ENCODE data around the gene MACROD2. TPM values are rescaled to one million over a fixed set of nuclear protein-coding genes. Genes with fewer than 3 reads are reported as not detected.

MACROD2 gene
- total and polyA plus RNA-seq, 4 donors = 0.66 to 10.5 (median 3.3) TPM

GRCh38 chr20:15834857-15835256 is 1839.5 kb downstream of the MACROD2 start:
- WGBS = 93% methylated on average over 3 of the region's 3 CpGs
- H3K27ac ChIP-seq (ENCODE audit: low read depth in 1 of 2, low read length in 2 of 2) = no peak overlapping the region
- H3K9ac ChIP-seq (ENCODE audit: low read depth in 1 of 2, low read length in 2 of 2) = no peak overlapping the region
- H3K36me3 ChIP-seq (ENCODE audit: control insufficient read depth in 4 of 4, insufficient read depth in 3 of 4, low read depth in 1 of 4, low read length in 3 of 4) = no peaks in the 10 kb centered on the region
- no peak for DNase-seq (ENCODE audit: low spot score)
- no peaks in the 10 kb centered on the region for H3K9me3 ChIP-seq (ENCODE audit: control insufficient read depth in 4 of 4, low read length in 3 of 4)
- TF ChIP-seq NR2F2 (IDR thresholded peaks at IDR 0.05) (no peak), TAF1 (conservative IDR thresholded peaks at IDR 0.05) (no peak), YY1 (IDR thresholded peaks at IDR 0.05) (no peak), HNF4G (IDR thresholded peaks at IDR 0.05) (no peak), JUND (IDR thresholded peaks at IDR 0.05) (no peak), GABPA (IDR thresholded peaks at IDR 0.05 in 1 of 2, conservative IDR thresholded peaks at IDR 0.05 in 1 of 2) (no peak), ZBTB33 (IDR thresholded peaks at IDR 0.05) (no peak), SP1 (IDR thresholded peaks at IDR 0.05) (no peak), HNF4A (conservative IDR thresholded peaks at IDR 0.05) (no peak), RXRA (IDR thresholded peaks at IDR 0.05) (no peak), EGR1 (IDR thresholded peaks at IDR 0.05; ENCODE audit: low read depth in 2 of 2) (no peak), RAD21 (IDR thresholded peaks at IDR 0.05) (no peak), FOXA1 (IDR thresholded peaks at IDR 0.05) (no peak)
- TF ChIP-seq, protein P1, sequence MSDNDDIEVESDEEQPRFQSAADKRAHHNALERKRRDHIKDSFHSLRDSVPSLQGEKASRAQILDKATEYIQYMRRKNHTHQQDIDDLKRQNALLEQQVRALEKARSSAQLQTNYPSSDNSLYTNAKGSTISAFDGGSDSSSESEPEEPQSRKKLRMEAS (IDR thresholded peaks at IDR 0.05) = no peak
- TF ChIP-seq, protein P2, sequence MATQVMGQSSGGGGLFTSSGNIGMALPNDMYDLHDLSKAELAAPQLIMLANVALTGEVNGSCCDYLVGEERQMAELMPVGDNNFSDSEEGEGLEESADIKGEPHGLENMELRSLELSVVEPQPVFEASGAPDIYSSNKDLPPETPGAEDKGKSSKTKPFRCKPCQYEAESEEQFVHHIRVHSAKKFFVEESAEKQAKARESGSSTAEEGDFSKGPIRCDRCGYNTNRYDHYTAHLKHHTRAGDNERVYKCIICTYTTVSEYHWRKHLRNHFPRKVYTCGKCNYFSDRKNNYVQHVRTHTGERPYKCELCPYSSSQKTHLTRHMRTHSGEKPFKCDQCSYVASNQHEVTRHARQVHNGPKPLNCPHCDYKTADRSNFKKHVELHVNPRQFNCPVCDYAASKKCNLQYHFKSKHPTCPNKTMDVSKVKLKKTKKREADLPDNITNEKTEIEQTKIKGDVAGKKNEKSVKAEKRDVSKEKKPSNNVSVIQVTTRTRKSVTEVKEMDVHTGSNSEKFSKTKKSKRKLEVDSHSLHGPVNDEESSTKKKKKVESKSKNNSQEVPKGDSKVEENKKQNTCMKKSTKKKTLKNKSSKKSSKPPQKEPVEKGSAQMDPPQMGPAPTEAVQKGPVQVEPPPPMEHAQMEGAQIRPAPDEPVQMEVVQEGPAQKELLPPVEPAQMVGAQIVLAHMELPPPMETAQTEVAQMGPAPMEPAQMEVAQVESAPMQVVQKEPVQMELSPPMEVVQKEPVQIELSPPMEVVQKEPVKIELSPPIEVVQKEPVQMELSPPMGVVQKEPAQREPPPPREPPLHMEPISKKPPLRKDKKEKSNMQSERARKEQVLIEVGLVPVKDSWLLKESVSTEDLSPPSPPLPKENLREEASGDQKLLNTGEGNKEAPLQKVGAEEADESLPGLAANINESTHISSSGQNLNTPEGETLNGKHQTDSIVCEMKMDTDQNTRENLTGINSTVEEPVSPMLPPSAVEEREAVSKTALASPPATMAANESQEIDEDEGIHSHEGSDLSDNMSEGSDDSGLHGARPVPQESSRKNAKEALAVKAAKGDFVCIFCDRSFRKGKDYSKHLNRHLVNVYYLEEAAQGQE (IDR thresholded peaks at IDR 0.05) = no peak
- H3K4me1 ChIP-seq (ENCODE audit: control insufficient read depth in 4 of 4, insufficient read depth in 4 of 4, low read length in 3 of 4) = no peaks in the 10 kb centered on the region
- no peaks in the 10 kb centered on the region for H3K27me3 ChIP-seq (ENCODE audit: control insufficient read depth in 4 of 4, insufficient read depth in 4 of 4, low read length in 3 of 4)
- H3K4me3 ChIP-seq (ENCODE audit: low read depth in 1 of 3, low read length in 3 of 3) = no peak overlapping the region

DNA sequence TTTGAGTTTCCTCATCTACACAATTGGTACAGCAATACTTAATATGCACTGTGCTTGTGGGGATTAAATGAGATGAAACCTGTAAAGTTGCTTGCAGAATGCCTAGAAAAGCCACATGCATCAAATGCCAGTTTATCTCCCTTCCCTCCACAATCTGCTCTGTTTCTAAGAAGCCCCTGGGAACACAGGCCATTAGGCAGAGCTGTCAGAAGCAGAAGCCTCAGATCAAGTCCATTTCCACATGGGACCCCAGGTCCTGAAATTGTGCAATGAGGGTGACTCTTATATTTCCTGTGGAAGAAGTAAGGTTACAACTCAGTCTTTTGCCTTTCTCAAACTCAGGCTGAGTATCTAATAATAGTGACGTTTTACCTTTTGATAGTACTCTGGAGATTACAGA is 1840.5 kb downstream of the MACROD2 start:
- no peaks in the 10 kb centered on the region for H3K36me3 ChIP-seq (ENCODE audit: control insufficient read depth in 4 of 4, insufficient read depth in 3 of 4, low read depth in 1 of 4, low read length in 3 of 4)
- no peak for DNase-seq (ENCODE audit: low spot score)
- H3K4me3 ChIP-seq (ENCODE audit: low read depth in 1 of 3, low read length in 3 of 3) = no peak overlapping the region
- no peaks in the 10 kb centered on the region for H3K9me3 ChIP-seq (ENCODE audit: control insufficient read depth in 4 of 4, low read length in 3 of 4)
- no peak overlapping the region for H3K27ac ChIP-seq (ENCODE audit: low read depth in 1 of 2, low read length in 2 of 2)
- H3K27me3 ChIP-seq (ENCODE audit: control insufficient read depth in 4 of 4, insufficient read depth in 4 of 4, low read length in 3 of 4) = no peaks in the 10 kb centered on the region
- no peaks in the 10 kb centered on the region for H3K4me1 ChIP-seq (ENCODE audit: control insufficient read depth in 4 of 4, insufficient read depth in 4 of 4, low read length in 3 of 4)
- H3K9ac ChIP-seq (ENCODE audit: low read depth in 1 of 2, low read length in 2 of 2) = no peak overlapping the region
- TF ChIP-seq JUND (IDR thresholded peaks at IDR 0.05) = no peak
- 74% methylated on average over 1 of the region's 1 CpG for WGBS

GRCh38 chr20:15836634-15837033 is 1841.3 kb downstream of the MACROD2 start:
- H3K9me3 ChIP-seq (ENCODE audit: control insufficient read depth in 4 of 4, low read length in 3 of 4) = no peaks in the 10 kb centered on the region
- whole genome bisulfite sequencing = 86% methylated on average over 2 of the region's 2 CpGs
- H3K27me3 ChIP-seq (ENCODE audit: control insufficient read depth in 4 of 4, insufficient read depth in 4 of 4, low read length in 3 of 4) = no peaks in the 10 kb centered on the region
- no peak for TF ChIP-seq JUND (IDR thresholded peaks at IDR 0.05)
- TF ChIP-seq RAD21 (IDR thresholded peaks at IDR 0.05) = no peak
- TF ChIP-seq GABPA (IDR thresholded peaks at IDR 0.05 in 1 of 2, conservative IDR thresholded peaks at IDR 0.05 in 1 of 2) = no peak
- no peak for TF ChIP-seq SP1 (IDR thresholded peaks at IDR 0.05)
- H3K27ac ChIP-seq (ENCODE audit: low read depth in 1 of 2, low read length in 2 of 2) = no peak overlapping the region
- no peak overlapping the region for H3K4me3 ChIP-seq (ENCODE audit: low read depth in 1 of 3, low read length in 3 of 3)
- H3K9ac ChIP-seq (ENCODE audit: low read depth in 1 of 2, low read length in 2 of 2) = no peak overlapping the region
- H3K36me3 ChIP-seq (ENCODE audit: control insufficient read depth in 4 of 4, insufficient read depth in 3 of 4, low read depth in 1 of 4, low read length in 3 of 4) = no peaks in the 10 kb centered on the region
- no peak for DNase-seq (ENCODE audit: low spot score)
- H3K4me1 ChIP-seq (ENCODE audit: control insufficient read depth in 4 of 4, insufficient read depth in 4 of 4, low read length in 3 of 4) = no peaks in the 10 kb centered on the region

All from liver (tissue), 9 donors.